Activated CD4-positive, alpha-beta T cell treated with anti-CD3 and anti-CD28 coated beads, Interleukin-2, amount 50 U/mL, for 24 hours (primary cell): Measurements from ENCODE around the gene FLNB.

ENCODE experiments used
- DNase-seq, 2 donors: peaks; one replicate each; pipeline ENCODE4 v3.0.0-alpha.2; 2020; ENCODE audit warnings: low read depth in 1 of 2, low spot score in 1 of 2

FLNB gene

DNA sequence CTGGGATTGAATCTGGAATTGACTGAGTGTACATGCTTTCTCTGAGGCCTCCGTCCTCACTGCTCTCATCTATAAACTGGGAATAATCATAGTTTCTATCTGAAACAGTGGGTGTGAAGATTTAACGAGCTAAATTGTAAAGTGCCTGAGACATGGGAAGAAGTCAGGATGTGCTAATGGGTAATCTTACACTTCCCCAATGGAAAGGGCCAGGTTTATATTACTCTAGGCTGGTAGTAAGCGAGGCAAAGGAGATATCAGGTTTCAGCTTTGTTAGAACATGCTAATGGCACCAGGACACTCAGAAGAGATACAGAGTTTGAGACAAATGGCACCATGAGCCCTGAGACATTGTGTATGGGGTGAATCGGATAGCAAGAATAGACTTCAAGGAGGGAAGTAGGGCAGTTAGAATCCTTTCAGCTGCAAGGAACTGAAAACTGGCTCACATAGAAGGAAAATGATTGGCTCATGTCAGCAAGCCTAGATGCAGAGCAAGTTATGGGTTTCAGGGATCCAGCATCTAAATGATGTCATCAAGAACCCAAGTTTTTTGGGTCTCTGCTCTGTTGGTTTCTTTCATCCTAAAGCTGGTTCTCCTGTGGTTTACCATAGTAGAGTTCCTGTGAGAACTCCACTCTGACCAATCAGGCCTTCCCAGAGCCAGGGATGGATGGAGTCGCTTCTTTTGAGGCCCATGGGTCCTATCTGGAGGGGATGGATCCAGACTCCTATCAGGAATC, 21.8 kb downstream of the FLNB start:
- no peak for DNase-seq

DNA sequence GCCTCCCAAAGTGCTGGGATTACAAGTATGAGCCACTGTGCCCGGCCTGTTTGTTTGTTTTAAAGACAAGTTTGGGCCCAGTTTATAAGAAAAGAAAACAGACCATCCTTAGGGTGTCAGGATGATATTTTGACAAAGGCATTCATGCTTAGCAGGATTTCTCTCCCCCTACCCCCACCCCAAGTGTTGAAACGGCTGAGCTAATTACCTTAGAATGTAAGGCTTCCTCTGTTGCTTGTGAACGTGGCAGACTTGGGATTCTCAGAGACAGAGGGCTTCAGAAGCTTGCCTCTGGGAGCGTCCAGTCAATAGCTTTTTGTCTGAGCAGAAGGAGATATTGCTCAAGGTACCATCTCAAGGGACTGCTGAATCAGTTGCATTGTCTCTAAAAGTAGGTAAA, 24.0 kb downstream of the FLNB start:
- DNase-seq, result no peak

DNA sequence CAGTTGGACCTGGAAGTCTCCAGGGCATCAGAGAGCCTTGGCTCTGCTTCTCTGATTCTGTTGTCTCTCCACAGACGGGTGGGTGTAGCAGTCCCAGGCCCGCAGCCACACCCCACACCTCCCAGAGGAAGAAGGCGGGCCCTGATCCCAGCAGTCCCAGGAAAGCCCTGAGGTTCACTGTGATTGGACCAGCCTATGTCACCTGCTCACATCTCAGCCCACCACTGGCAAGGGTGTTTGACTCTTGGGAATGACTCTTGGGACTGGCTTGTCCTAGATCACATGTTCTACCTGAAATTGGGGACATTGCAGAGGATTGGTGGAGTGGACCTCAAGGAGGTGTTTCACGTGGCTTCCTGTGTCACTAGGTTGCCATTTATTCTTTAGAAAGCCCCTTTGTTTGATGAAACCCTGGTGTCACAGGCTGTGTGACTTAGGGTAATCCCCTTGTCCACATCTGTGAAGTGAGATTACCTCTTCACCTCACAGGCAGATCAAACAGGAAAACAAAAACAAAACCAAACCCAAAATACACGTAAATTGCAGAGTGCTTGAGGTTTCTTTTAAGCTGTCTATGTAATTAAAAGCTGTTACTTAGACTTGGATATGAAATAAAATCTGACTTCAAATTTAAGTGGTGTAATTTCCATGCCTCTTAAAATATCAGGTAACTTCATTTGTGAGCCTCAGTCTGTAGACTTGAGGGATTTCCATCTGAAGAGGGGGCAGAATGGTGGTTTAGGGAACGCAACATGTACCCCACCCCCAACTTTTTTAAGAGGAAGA, 26.7 kb downstream of the FLNB start:
- peak in 1 of 2 donors; percentile 29 for DNase-seq

DNA sequence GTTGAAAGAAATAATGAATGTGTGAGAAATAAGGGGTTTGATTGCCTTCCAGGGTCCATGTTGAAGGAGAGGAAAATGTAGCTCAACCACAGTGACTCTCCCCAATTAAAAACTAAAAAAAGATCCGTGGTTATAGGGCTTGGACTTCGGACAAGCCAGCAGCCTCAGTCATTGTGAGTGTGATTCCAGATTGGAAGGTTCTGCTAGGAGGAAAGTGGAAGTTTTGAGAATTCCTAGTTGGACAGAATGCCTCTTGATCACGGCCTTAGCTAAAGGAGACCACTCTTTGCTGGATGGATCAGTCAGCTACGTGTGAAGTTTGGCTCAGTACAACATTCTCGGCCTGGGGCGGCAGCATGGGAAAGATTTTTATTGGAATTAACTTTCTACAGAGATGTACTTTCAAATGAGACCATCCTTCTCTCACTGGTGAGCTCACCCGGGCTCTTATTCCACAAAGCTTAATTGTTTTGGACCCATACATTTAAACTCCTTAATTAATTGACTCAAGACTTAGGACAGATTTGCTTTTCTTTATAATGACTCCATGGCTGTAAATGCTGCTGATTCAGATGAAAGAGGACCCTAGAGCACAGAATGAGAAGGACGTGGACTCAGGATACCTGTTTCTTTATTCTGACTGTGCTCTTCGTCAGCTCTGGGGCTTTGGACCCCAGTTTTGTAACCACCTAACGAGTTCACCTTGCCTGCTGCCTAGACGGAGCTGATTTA, 27.5 kb downstream of the FLNB start:
- no peak for DNase-seq

DNA sequence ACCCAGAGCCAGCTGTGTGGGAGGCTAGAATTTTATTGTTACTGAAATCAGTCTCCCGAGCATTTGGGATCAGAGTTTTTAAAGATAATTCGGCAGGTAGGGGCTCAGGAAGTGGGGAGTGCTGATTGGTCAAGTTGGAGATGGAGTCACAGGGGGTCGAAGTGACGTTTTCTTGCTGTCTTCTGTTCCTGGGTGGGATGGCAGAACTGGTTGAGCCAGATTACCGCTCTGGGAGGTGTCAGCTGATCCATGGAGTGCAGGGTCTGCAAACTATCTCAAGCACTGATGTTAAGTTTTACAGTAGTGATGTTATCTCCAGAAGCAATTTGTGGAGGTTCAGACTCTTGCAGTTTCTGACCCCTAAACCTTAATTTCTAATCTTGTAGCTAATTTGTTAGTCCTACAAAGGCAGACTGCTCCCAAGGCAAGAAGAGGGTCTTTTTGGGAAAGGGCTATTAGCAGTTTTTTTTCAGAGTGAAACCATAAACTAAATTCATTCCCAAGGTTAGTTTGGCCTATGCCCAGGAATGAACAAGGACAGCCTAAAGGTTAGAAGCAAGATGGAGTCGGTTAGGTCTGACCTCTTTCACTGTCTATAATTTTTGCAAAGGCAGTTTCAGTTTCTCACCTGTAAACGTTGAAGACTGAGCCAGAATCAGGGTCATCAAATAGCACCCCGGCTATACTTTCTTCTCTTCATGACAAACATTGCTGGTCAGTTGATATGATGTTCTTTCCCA, 28.2 kb downstream of the FLNB start:
- no peak for DNase-seq

DNA sequence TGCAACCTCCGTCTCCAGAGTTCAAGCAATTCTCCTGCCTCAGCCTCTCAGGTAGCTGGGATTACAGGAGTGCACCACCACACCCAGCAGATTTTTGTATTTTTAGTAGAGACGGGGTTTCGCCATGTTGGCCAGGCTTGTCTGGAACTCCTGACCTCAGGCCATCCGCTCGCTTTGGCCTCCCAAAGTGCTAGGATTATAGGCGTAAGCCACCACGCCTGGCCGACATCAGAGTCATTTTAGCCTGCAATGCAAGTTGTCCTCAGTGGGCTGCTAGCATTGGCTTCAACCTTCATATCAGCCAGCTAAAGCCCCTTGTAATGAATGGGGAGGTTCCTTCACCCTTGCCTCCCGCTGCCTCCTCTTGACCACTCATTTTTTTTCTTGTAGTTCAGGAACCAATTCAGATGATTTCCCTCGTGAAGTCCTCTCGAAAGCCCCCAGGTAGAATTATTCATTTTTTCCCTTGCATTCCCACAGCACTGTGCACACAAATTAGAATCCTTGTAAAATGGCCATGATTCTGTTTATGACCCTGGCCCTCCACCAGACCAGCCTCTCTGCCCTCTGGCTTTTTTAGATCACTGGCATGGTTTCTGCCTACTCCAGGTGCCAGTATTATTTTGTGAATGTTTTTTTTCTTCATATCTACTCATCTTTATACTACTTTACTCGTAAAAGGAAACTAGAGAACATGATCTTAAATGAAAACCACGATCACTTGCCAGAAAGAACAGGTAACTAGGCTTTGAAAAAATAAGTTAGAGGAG, 29.1 kb downstream of the FLNB start:
- no peak for DNase-seq

DNA sequence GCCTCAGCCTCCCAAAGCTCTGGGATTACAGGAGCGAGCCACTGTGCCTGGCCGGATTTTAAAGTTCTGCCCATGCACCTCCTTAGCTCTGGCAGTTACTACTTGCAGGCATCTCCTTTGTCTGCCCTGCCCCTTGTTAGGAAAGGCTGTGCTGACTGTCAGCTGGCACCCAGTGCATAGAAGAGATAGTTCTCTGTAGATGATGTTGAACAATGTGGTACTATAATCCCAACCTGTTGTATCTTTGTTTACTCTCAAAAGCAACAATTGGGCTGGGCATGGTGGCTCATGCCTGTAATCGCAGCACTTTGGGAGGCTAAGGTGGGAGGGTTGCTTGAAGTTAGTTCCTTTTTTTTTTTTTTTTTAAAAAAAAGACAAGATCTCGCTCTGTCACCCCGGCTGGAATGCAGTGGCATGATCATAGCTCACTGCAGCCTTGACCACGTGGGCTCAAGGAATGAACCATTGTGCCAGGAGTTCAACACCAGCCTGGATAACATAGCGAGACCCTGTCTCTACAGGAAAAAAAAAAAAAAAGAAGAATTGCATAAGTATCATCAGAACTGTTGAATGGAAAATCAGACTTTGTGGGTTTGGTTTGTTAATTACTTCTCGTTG, 30.6 kb downstream of the FLNB start:
- no peak for DNase-seq

DNA sequence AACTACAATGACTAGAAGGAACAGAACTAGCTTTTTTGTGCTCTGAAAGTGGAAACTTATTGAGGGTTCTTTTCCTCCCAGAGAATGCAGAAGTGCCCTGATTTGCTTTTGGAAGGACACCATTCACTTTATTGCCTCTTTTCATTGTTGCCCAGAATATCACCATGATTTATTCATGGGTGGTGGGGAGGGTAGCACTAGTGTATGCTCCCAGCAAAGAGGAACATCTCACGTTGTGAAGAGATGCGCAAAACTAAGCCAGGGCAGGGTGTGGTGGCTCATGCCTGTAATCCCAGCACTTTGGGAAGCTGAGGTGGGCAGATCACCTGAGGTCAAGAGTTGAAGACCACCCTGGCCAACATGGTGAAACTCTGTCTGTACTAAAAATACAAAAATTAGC, 31.4 kb downstream of the FLNB start:
- no peak for DNase-seq

DNA sequence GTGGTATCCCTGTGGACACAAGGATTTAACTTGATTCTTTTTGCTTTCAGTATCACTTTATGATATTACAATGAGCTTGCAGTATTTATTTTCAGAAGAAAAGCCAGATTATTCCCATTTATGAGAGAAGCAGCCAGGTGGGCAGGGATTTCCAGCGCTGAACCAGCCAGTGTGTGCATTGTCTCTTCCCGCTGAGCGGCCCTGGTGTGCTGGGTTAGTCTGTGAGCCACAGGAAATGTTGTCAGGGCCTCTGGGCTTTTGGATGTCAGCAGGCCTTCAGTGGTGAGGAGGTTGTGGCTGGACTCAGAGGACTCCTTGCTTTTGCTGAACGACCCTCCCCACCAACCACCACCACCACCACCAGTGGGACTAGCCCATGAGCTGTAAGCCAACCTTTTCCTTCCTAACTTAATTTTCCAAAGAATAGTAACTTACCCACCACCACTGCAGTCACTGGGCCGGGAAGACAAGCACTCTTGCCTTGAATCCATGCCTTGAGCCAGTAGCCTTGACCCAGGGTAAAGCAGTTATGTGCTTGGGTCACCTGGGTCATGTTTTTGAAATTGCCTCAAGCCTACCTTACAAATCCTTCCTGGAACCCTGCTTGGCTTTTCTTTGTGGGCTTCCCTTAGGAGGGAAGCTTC, 33.1 kb downstream of the FLNB start:
- DNase-seq, result no peak

DNA sequence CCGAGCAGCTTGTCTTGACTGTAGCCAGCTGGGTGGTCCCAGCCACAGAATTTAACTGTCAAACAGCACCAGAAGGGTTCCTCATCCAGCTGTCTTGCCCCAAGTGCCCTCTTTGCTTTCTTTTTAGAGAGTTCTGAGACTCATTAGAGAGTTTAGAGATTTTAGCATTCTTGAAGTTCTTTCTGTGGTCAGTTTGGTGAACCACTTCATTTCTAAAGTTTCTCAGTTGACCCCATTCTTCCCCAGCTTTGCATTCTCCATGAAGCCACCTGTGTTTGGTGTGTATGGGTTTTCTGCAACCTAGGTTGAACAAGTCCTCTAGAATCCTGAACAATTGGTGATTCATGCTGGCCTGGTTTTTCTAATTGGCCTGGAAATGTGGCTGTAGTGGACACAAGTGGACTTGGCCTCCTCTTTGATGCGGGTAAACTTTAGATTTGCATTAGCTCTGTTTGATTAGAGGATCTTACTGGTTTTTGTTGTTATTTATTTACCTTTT, 33.7 kb downstream of the FLNB start:
- no peak for DNase-seq

DNA sequence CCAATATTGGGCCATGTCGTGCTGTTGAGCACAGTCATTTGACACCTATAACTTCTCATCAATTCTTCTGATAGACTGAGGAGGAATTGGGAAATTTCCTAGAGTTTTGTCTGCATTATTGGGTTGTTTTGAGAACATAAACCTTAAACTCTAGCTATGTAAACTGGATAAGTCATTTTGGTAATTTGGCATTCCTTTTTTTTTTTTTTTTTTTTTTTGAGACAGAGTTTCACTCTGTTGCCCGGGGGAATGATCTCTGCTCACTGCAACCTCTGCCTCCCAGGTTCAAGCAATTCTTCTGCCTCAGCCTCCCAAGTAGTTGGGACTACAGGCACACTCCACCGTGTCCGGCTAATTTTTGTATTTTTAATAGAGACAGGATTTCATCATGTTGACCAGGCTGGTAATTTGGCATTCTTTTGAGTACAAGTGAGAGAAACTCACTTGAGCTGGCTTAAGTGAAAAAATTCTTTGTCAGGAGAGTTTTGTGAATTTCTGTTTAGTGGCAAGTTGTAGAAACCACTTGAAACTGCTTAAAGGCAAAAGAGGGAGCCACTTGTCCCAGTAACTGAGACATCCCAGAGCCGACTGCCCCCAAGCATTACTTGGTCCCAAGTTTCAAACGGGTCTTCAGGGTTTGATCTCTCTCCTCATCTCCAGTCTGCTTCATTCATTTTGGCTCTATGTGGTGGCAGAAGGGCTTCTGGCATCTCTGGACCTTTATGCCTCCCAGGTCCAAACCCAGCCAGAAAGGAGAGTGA, 34.9 kb downstream of the FLNB start:
- no peak for DNase-seq

DNA sequence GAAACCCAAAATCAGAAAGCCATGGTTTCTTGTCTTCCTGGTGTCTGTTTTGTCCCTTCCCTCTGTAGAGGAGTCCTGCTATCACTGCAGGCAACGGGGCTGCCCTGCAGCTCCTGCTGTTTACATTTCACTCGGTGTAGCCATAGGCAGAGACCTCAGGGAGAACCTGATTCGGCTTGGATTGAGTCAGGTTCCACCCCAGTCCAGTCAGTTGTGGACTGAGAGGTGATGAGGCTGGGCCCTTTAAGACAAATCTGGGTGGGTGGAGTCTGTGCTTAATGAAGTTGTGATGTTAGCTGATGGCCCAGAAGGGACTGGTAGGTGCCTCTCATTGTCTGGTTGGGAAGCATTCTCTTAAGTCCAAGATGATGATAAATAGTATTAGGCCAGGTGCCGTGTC, 35.7 kb downstream of the FLNB start:
- DNase-seq, result no peak

DNA sequence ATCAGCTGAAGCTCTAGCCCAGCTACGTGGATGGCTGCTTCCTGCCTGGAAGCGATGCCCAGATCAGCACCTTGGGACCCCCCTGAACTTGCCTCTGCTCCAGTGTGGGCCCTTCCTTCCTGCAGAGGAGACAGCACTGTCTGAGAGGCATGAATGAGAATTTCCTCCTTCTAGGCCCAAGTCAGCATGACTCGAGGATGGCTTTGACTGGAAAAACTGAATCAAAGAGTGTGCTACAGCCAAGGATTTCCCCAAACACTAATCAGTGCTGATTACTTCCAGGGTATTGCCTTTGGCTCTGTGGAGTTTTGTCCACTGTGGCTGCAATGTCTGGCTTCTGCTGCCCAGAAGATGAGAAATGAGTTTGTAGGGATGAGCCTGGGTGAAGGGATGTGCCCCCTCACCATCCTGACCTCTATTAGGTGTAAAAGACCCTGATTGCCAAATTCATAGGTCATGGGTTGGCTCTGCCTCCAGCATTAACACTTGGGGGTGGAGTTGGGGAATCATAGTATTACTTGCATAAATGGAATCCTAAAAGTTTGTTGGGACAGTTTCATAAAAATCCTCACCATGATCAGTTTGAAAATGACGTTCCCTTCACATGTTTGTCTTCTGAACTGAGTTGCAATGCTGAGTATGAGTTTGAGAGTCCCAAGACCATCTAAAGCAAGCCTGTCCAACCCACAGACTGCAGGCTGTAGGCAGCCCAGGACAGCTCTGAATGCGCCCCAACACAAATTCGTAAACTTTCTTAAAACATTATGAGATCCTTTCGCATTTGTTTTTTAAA, 36.7 kb downstream of the FLNB start:
- no peak for DNase-seq

DNA sequence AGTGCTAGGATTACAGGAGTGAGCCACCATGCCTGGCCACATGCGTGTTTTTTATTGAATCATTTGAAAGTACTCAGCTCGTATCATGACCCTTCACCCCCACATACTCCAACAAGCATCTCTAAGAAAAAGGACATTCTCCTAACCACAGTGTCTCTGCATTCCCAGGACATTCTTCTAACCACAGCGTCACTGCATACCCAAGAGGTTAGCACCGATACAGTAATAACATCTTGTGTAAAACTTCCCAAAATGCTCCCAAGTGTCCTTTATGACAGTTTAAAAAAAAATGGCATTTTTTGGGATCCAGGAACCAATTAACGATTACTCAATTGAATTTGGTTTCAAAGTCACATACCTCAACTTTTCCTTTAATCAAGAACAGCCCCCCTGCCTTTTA, 39.6 kb downstream of the FLNB start:
- DNase-seq, result no peak

DNA sequence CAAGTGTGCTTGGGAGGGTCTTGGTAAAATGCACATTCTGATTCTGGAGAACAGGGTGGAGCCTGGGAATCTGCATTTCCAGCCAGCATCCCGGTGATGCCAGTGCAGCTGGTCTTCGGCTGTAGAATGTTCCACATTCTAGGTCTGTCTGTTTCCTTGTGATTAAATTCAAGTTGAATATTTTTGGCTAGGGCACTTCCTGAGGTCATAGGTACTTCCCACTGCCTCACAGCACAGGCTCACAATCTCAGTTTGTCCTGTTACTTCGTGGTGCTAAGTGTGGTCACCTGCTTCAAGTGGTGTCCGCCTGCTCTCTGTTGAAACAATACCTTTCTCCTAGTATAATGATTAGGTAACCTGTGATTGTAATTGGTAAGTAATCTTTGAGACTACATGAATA, 40.1 kb downstream of the FLNB start:
- no peak for DNase-seq

DNA sequence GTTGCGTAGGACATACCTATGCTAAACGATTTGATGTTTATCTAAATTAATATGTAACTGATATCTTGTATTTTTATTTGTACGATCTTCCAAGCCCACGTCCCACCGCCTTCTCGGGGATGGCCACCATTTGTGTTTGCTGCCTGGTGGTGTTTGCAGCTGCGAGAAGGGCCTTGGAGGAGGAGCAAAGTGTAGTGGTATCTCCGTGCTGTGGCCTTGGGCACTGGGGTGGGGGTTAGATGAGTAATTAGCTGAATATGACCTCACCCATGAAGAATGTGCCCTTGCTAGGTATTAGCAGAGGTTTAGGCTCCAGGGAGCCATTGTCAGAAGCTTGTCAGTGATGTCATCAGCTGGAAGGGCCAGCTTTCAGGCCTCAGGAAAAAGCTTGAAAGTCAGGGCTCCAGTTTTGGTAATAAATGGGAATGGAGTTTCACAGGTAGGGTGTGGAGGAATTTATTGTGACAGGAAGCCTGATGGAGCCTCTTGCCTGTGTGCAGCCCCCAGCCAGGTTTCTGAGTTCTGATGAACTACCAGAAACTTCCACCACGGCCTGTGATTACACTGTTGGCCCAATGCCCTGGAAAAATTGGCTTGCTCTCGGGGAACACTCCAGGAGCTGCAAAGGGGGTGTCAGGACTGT, 41.0 kb downstream of the FLNB start:
- no peak for DNase-seq

DNA sequence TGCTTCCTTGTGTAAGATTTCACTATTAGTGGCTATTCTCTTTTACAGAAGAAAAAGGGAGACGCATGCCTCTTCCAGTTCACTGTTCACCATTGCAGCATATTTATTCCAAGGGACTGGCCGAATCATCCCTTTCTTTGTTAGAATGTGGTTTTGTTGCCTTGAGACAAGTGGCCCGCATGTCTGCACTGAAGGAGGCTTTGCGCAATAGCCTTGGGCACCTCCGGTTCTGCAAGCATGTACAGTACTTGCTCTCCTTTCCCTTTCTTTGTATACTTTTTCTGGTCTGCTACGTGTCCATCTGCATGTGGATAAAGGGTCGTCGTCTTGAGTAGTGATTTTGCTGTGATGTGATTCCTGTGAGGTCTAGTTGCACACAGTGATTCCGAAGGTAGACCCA, 43.0 kb downstream of the FLNB start:
- DNase-seq, result no peak
